C4-2B (cell line): ENCODE measurements around the gene HERC4.
"Not testable (repeated sequence)": the region's sequence is repeated elsewhere in the genome, so short reads cannot be mapped to it uniquely, and the experiment has no call there.

ENCODE experiments used
- H3K27ac ChIP-seq: fragments of 450-650 bp; 2 replicates; pipeline ENCODE4 v1.5.1; 2017
- CTCF ChIP-seq: fragments of 450-650 bp; conservative IDR thresholded peaks from 2 replicates; pipeline ENCODE4 v1.5.1; 2017; ENCODE audit warnings: mild to moderate bottlenecking
- ZFX ChIP-seq: fragments of 450-650 bp; IDR thresholded peaks from 2 replicates; pipeline ENCODE4 v1.6.1; 2017

HERC4 gene

GRCh38 chr10:68001539-68001938, 73.5 kb downstream of the HERC4 start:
- TF ChIP-seq ZFX: no peak
- no peak for TF ChIP-seq CTCF
- no peak overlapping the region for H3K27ac ChIP-seq

- H3K27ac ChIP-seq: no peak overlapping the region
- TF ChIP-seq ZFX (no peak), CTCF (no peak)
These were observed 74.1 kb downstream of the HERC4 start for GRCh38 chr10:68001000-68001399.

- H3K27ac ChIP-seq: no peak overlapping the region
- TF ChIP-seq ZFX (no peak), CTCF (no peak)
These were observed 85.0 kb downstream of the HERC4 start for GRCh38 chr10:67990093-67990492.

GRCh38 chr10:67988606-67989005, 86.5 kb downstream of the HERC4 start:
- no peak overlapping the region for H3K27ac ChIP-seq
- no peak for TF ChIP-seq ZFX
- TF ChIP-seq CTCF: no peak

- not testable (repeated sequence) for H3K27ac ChIP-seq
These were observed 92.5 kb downstream of the HERC4 start for GRCh38 chr10:67982603-67983002.

GRCh38 chr10:67978749-67979148, 96.3 kb downstream of the HERC4 start:
- TF ChIP-seq CTCF (no peak), ZFX (no peak)
- no peak overlapping the region for H3K27ac ChIP-seq

- TF ChIP-seq ZFX (no peak), CTCF (no peak)
- H3K27ac ChIP-seq: no peak overlapping the region
These were observed 97.8 kb downstream of the HERC4 start for GRCh38 chr10:67977251-67977650.

GRCh38 chr10:67976292-67977245, 98.5 kb downstream of the HERC4 start:
- no peak for TF ChIP-seq ZFX
- no peak for TF ChIP-seq CTCF
- H3K27ac ChIP-seq: no peak overlapping the region
